H1 (cell line): Measurements from ENCODE around the gene POLE. TPM values are rescaled to one million over a fixed set of nuclear protein-coding genes. Genes with fewer than 3 reads are reported as not detected.

Source experiments
- CTCF ChIA-PET: fragments of 300-600 bp; sonication (Branson Sonifier 250); formaldehyde crosslinking; loops from one replicate; lab custom pipeline; 2021; ENCODE audit not compliant: partially characterized antibody; lab: Charles Lee
- POLR2A ChIA-PET: fragments of 300-600 bp; sonication (Branson Sonifier 250); formaldehyde crosslinking; loops from one replicate; lab custom pipeline; 2021; ENCODE audit warnings: inconsistent platforms; ENCODE audit not compliant: partially characterized antibody; lab: Charles Lee
- DNase-seq, 2 experiments: peaks; one replicate each; pipeline versions ENCODE4 v3.0.0 to v3.0.0-alpha.2; 2010 to 2022; ENCODE audit warnings: low spot score in 2 of 2, low read depth in 1 of 2, mixed read lengths in 1 of 2
- FAIRE-seq: peaks from 2 replicates; lab custom pipeline; 2011; peaks lifted over from hg19 to GRCh38; lab: Jason Lieb, UNC
- H2AFZ ChIP-seq: 2 replicates; pipeline ENCODE4 v1.8.1; 2012; ENCODE audit warnings: low read length, inconsistent platforms
- H2AK5ac ChIP-seq: 2 replicates; pipeline ENCODE4 v1.6.1; 2013; ENCODE audit warnings: low read depth, low read length
- H2BK120ac ChIP-seq: replicated peaks from 2 replicates; pipeline ENCODE3; 2013; ENCODE audit warnings: low read depth, low read length, inconsistent platforms
- H2BK12ac ChIP-seq: 2 replicates; pipeline ENCODE4 v1.6.1; 2013; ENCODE audit warnings: low read depth, low read length
- H2BK15ac ChIP-seq: 2 replicates; pipeline ENCODE4 v1.6.1; 2013; ENCODE audit warnings: low read length
- H2BK20ac ChIP-seq: 2 replicates; pipeline ENCODE4 v1.6.1; 2013; ENCODE audit warnings: low read length
- H2BK5ac ChIP-seq: 2 replicates; pipeline ENCODE4 v1.6.1; 2013; ENCODE audit warnings: low read depth, low read length
- H3K14ac ChIP-seq: 2 replicates; pipeline ENCODE4 v1.6.1; 2013; ENCODE audit warnings: inconsistent platforms; ENCODE audit not compliant: insufficient read length
- H3K18ac ChIP-seq: 2 replicates; pipeline ENCODE4 v1.6.1; 2013; ENCODE audit warnings: low read length; ENCODE audit errors: extremely low read depth
- H3K23ac ChIP-seq: 2 replicates; pipeline ENCODE4 v1.6.1; 2013; ENCODE audit warnings: inconsistent platforms; ENCODE audit not compliant: insufficient read length
- H3K23me2 ChIP-seq: 2 replicates; pipeline ENCODE4 v1.6.1; 2013; ENCODE audit warnings: low read depth, low read length
- H3K27ac ChIP-seq: 2 replicates; pipeline ENCODE4 v1.6.1; 2011; ENCODE audit warnings: low read depth, low read length, inconsistent platforms
- H3K27me3 ChIP-seq, 4 experiments: replicated peaks in 1 of 4; 1 replicate in 1 of 4; 2 replicates in 3 of 4; pipeline versions ENCODE4 v1.6.1 to v1.8.1; 2011 to 2013; ENCODE audit warnings: low read length in 3 of 4, mild to moderate bottlenecking in 3 of 4, inconsistent platforms in 2 of 4, mixed read lengths in 2 of 4, moderate library complexity in 1 of 4; ENCODE audit not compliant: control insufficient read depth in 3 of 4, insufficient read depth in 3 of 4; ENCODE audit errors: extremely low read depth in 1 of 4
- H3K36me3 ChIP-seq, 4 experiments: 2 replicates each; pipeline versions ENCODE4 v1.6.1 to v1.8.1; 2011 to 2013; ENCODE audit warnings: mild to moderate bottlenecking in 4 of 4, low read length in 3 of 4, moderate library complexity in 2 of 4, control low read depth in 1 of 4, inconsistent platforms in 1 of 4; ENCODE audit not compliant: insufficient read depth in 4 of 4, control insufficient read depth in 2 of 4
- H3K4ac ChIP-seq: replicated peaks from 2 replicates; pipeline ENCODE3; 2013; ENCODE audit warnings: low read length, low read depth, mixed read lengths, inconsistent platforms; ENCODE audit not compliant: insufficient read length
- H3K4me1 ChIP-seq, 4 experiments: replicated peaks in 1 of 4; 1 replicate in 1 of 4; 2 replicates in 3 of 4; pipeline versions ENCODE4 v1.6.1 to v1.8.1; 2011 to 2013; ENCODE audit warnings: low read length in 3 of 4, inconsistent platforms in 2 of 4, mixed read lengths in 1 of 4; ENCODE audit not compliant: insufficient read depth in 4 of 4, control insufficient read depth in 3 of 4
- H3K4me2 ChIP-seq, 2 experiments: 2 replicates each; pipeline versions ENCODE4 v1.6.1 to v1.8.1; 2011 to 2013; ENCODE audit warnings: low read depth in 2 of 2, low read length in 2 of 2, control low read depth in 1 of 2, inconsistent platforms in 1 of 2, mild to moderate bottlenecking in 1 of 2; ENCODE audit not compliant: insufficient read depth in 1 of 2
- H3K4me3 ChIP-seq, 4 experiments: fragments of 200-600, 300-600 bp in 1 of 4; sonication (generic), shearing (Covaris generic), sonication (Bioruptor Twin) in 1 of 4; 2 replicates each; pipeline versions ENCODE4 v1.5.1 to v1.8.1; 2011 to 2016; ENCODE audit warnings: low read length in 4 of 4, low read depth in 3 of 4, control low read depth in 2 of 4, inconsistent platforms in 2 of 4, mild to moderate bottlenecking in 2 of 4, mixed read lengths in 1 of 4, moderate library complexity in 1 of 4; ENCODE audit not compliant: insufficient read depth in 2 of 4; ENCODE audit errors: extremely low read depth in 1 of 4
- H3K56ac ChIP-seq: replicated peaks from 2 replicates; pipeline ENCODE3; 2013; ENCODE audit warnings: low read depth, mild to moderate bottlenecking, mixed read lengths, low read length, inconsistent platforms; ENCODE audit not compliant: insufficient read length
- H3K79me1 ChIP-seq: 2 replicates; pipeline ENCODE4 v1.6.1; 2013; ENCODE audit warnings: low read depth, low read length, control low read depth
- H3K79me2 ChIP-seq, 2 experiments: 2 replicates each; pipeline versions ENCODE4 v1.6.1 to v1.8.1; 2012 to 2013; ENCODE audit warnings: low read length in 2 of 2, mild to moderate bottlenecking in 2 of 2, inconsistent platforms in 1 of 2; ENCODE audit not compliant: insufficient read depth in 2 of 2, control insufficient read depth in 1 of 2
- H3K9ac ChIP-seq, 4 experiments: replicated peaks in 1 of 4; 1 replicate in 1 of 4; 2 replicates in 3 of 4; pipeline versions ENCODE4 v1.6.1 to v1.8.1; 2011 to 2013; ENCODE audit warnings: low read depth in 3 of 4, low read length in 3 of 4, control low read depth in 2 of 4, mild to moderate bottlenecking in 2 of 4, moderate library complexity in 2 of 4, inconsistent platforms in 1 of 4; ENCODE audit errors: extremely low read depth in 1 of 4
- H3K9me3 ChIP-seq, 2 experiments: 2 replicates each; pipeline versions ENCODE4 v1.6.1 to v1.8.1; 2012 to 2013; ENCODE audit warnings: mild to moderate bottlenecking in 2 of 2, moderate library complexity in 2 of 2, control low read depth in 1 of 2, inconsistent platforms in 1 of 2, low read depth in 1 of 2, low read length in 1 of 2, mixed read lengths in 1 of 2; ENCODE audit not compliant: insufficient read depth in 2 of 2
- H4K20me1 ChIP-seq, 2 experiments: replicated peaks in 1 of 2; 2 replicates each; pipeline versions ENCODE3 to v1.8.1; 2011 to 2013; ENCODE audit warnings: inconsistent platforms in 2 of 2, low read length in 2 of 2, mild to moderate bottlenecking in 1 of 2; ENCODE audit not compliant: insufficient read depth in 2 of 2, control insufficient read depth in 1 of 2
- H4K5ac ChIP-seq: 2 replicates; pipeline ENCODE4 v1.6.1; 2013; ENCODE audit warnings: low read length, low read depth, mixed read lengths, inconsistent platforms; ENCODE audit not compliant: insufficient read length
- H4K8ac ChIP-seq: 2 replicates; pipeline ENCODE4 v1.8.0; 2013; ENCODE audit warnings: mild to moderate bottlenecking, moderate library complexity, low read length, inconsistent platforms; ENCODE audit not compliant: insufficient read depth; ENCODE audit errors: extremely low read depth
- H4K91ac ChIP-seq: replicated peaks from 2 replicates; pipeline ENCODE3; 2013; ENCODE audit warnings: low read length, mixed read lengths, inconsistent platforms; ENCODE audit not compliant: insufficient read length
- CHD2 ChIP-seq: IDR thresholded peaks from 2 replicates; pipeline ENCODE4 v1.6.1; 2012; ENCODE audit warnings: low read length, improper control_type of control experiment
- CREB1 ChIP-seq: IDR thresholded peaks from 2 replicates; pipeline ENCODE4 v1.6.1; 2012; ENCODE audit warnings: inconsistent platforms
- CTCF ChIP-seq, 3 experiments: IDR thresholded peaks; 1 replicate in 2 of 3; 2 replicates in 1 of 3; pipeline versions ENCODE4 v1.5.1 to v1.6.1; 2011; ENCODE audit warnings: low read length in 3 of 3, mild to moderate bottlenecking in 3 of 3, inconsistent platforms in 2 of 3, low read depth in 1 of 3, moderate library complexity in 1 of 3; ENCODE audit not compliant: insufficient read depth in 1 of 3; ENCODE audit errors: control extremely low read depth in 1 of 3
- EGR1 ChIP-seq: IDR thresholded peaks from 2 replicates; pipeline ENCODE4 v1.6.1; 2011; ENCODE audit warnings: low read depth, low read length, borderline replicate concordance
- GABPA ChIP-seq: IDR thresholded peaks from 2 replicates; pipeline ENCODE4 v1.6.1; 2011; ENCODE audit warnings: mild to moderate bottlenecking, low read length, moderate library complexity, borderline replicate concordance; ENCODE audit not compliant: insufficient read depth
- GTF2F1 ChIP-seq: IDR thresholded peaks from 2 replicates; pipeline ENCODE4 v1.6.1; 2012; ENCODE audit warnings: low read depth, low read length, improper control_type of control experiment, borderline replicate concordance
- KDM5A ChIP-seq: fragments of 200-600 bp; IDR thresholded peaks from 2 replicates; pipeline ENCODE4 v1.7.1; 2012; ENCODE audit warnings: mild to moderate bottlenecking, low read length, inconsistent platforms, mixed read lengths
- SP2 ChIP-seq: IDR thresholded peaks from 2 replicates; pipeline ENCODE4 v1.6.1; 2012; ENCODE audit warnings: mild to moderate bottlenecking, low read length, inconsistent platforms
- TAF1 ChIP-seq: IDR thresholded peaks from 2 replicates; pipeline ENCODE4 v1.6.1; 2011; ENCODE audit warnings: mild to moderate bottlenecking, low read depth, low read length
- USF2 ChIP-seq: IDR thresholded peaks from 2 replicates; pipeline ENCODE4 v1.6.1; 2011; ENCODE audit warnings: low read length, improper control_type of control experiment
- YY1 ChIP-seq: IDR thresholded peaks from 2 replicates; pipeline ENCODE4 v1.6.1; 2011; ENCODE audit warnings: low read depth, mild to moderate bottlenecking, low read length
- WGBS, 2 experiments: shearing (Covaris generic) in 1 of 2; methylation state at CpG; one replicate each; pipeline versions ENCODE4 v1.1.6 to v1.1.7; 2013 to 2015; ENCODE audit warnings: low lambda C conversion rate in 2 of 2, mixed read lengths in 2 of 2, inconsistent platforms in 1 of 2, low coverage in 1 of 2, missing lambda C conversion rate in 1 of 2; ENCODE audit not compliant: insufficient replicate concordance in 2 of 2, insufficient coverage in 1 of 2, insufficient read length in 1 of 2; ENCODE audit errors: extremely low coverage in 1 of 2, missing lambda C conversion rate in 1 of 2; 5-methylcytosine and 5-hydroxymethylcytosine counted together
- polyA plus RNA-seq, 7 experiments: library from polyadenylated mRNA; depleted of rRNA in 3 of 7; stranded (reverse) in 5 of 7; unstranded in 2 of 7; fragments of >200 nt in 5 of 7; fragments of 200-250 nt in 2 of 7; gene quantifications; 1 replicate in 5 of 7; 2 replicates in 1 of 7; 4 replicates in 1 of 7; pipeline versions ENCODE4 v1.2.1 to v1.2.3, GENCODE V29; 2011 to 2013; ENCODE audit warnings: missing spikeins in 2 of 7, mixed read lengths in 2 of 7
- total RNA-seq: library from RNA; stranded (reverse); fragmentation: NEBNext Ultra II Directional; extraction: Animal tissue kit (Norgen Biotek cat#: 25700); gene quantifications from 2 replicates; pipeline ENCODE4 v1.2.1, GENCODE V29; 2021

POLE gene
- total and polyA plus RNA-seq, 2 of the 8 experiments (the other 6 are each of a cell fraction or from before 2014, with no cell fraction given) = 59.7 to 115 TPM

GRCh38 chr12:132660052-132660451 is 27.1 kb downstream of the POLE start:
- Histone ChIP-seq H2BK120ac (no peak overlapping the region), H3K23me2 (no peaks in the 10 kb centered on the region; the same call in 1 of the 2 replicates), H3K4me2 (no peak overlapping the region), H3K9ac (no peak overlapping the region), H2BK12ac (no peak overlapping the region), H4K91ac (no peak overlapping the region), H2BK5ac (no peak overlapping the region), H2BK15ac (no peak overlapping the region), H3K27me3 (no peaks in the 10 kb centered on the region; a peak in 1 of 7 replicates), H3K4ac (no peak overlapping the region), H3K4me1 (0 out of 7 replicates have a peak, but pooled peaks cover 0 to 3% (median 0%) of the 10 kb centered on the region in 4 experiments), H3K27ac (no peak overlapping the region), H3K23ac (no peak overlapping the region), H3K79me2 (no peaks in the 10 kb centered on the region; a peak in 1 of 4 replicates), H2AFZ (no peak overlapping the region), H3K56ac (no peak overlapping the region), H2BK20ac (no peak overlapping the region), H3K18ac (no peak overlapping the region), H3K14ac (no peak overlapping the region), H2AK5ac (no peak overlapping the region), H3K36me3 (peaks cover 52 to 88% (median 84%) of the 10 kb centered on the region in 4 experiments), H4K8ac (no peak overlapping the region), H3K4me3 (no peak overlapping the region), H4K20me1 (peaks cover 10 to 17% of the 10 kb centered on the region in 2 experiments), H3K79me1 (no peaks in the 10 kb centered on the region; the same call in 1 of the 2 replicates), H4K5ac (no peak overlapping the region), H3K9me3 (no peaks in the 10 kb centered on the region)
- no peak for FAIRE-seq
- WGBS, 2 experiments = 89% methylated on average over 5 of the region's 5 CpGs; no CpG with 5 or more reads in 1 of the 2 experiments
- ChIA-PET POLR2A (interaction anchor here (0.6 kb wide), 1 partner anchor 17 kb away, joined by 4 read pairs; no protein-coding TSS in a partner anchor), CTCF (interaction anchor here (1.3 to 1.8 kb wide), 2 partner anchors 21 to 50 kb away, joined by 3 to 6 read pairs; partner anchors contain the start of gene LRCOL1)
- DNase-seq = no peak
- no peak for TF ChIP-seq CTCF (IDR thresholded peaks at IDR 0.05; ENCODE audit: control extremely low read depth in 1 of 3, insufficient read depth in 1 of 3, low read depth in 1 of 3, low read length in 3 of 3)
- TF ChIP-seq TAF1 = no peak
- no peak for TF ChIP-seq GTF2F1
- TF ChIP-seq EGR1 = no peak
- TF ChIP-seq GABPA = no peak
- no peak for TF ChIP-seq CREB1
- no peak for TF ChIP-seq YY1
- TF ChIP-seq CHD2 = no peak
- TF ChIP-seq USF2 = no peak
- no peak for TF ChIP-seq SP2
- no peak for TF ChIP-seq KDM5A
